NCI-H1105 treated with DMSO at 0.1 percent for 48 hours (cell line): ENCODE data around the gene SLC24A3.
A peak's percentile ranks its signal among the peaks of the same experiment; 100 is the strongest.

Experiments
- DNase-seq: peaks from one replicate; lab custom pipeline; 2025; lab: John Stamatoyannopoulos, UW

Gene SLC24A3

DNA sequence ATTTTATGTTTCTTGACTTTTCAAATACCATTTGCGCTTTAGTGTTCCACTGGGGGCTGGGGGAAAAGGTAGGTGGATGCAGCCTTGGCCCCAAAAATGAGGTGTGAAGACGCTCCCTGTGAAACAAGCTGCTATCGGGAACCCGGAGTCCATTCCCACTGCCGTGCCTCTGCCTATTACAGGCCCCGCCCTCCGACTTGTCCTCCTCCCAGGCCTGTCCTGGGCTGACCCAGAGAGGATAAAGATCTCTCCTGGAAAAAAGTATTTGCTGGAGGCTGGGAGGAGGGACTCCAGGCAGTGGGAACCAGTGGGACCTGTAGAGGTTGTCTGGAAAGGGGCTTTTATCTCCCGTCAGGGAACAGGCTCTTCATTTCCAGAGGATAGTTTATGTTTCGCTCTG is 215.0 kb downstream of the SLC24A3 start:
- DNase-seq, result no peak

DNA sequence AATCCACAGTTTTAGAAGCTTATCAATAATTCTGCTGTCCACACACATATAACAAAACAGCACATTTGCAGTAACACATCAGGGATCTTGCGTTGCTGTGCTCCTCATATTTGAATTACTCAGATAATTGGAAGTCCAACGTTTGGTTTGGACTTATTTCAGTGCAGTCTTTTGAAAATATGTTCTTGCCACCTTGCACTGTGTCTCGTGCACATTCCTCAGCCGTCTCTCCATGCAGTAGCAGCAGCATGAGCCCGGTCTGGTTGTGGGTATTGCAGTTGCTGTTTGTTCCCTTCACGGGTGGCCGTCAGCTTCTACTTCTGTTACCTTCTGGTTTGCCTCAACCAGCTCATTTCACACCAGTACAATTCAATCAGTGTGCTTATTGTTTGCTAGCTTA is 215.5 kb downstream of the SLC24A3 start:
- no peak for DNase-seq

DNA sequence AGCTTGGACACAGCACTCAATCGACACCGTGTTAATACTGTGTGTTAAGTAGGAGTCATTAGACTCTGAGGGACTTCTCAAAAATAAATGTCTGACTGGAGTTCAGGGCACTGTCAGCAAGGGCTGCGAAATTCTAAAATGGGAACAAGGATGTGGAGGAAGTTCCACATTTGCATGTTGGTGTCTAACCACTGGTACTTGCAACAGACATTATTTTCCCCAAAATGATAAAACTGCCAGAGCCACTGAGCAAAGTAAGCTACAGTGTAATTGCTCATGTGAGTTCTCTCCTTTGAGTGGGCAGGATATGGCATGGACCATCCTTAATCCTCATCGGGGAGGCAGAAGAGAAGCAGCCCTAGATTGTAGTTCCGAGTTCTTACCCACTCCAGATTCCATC is 215.9 kb downstream of the SLC24A3 start:
- DNase-seq, result no peak

DNA sequence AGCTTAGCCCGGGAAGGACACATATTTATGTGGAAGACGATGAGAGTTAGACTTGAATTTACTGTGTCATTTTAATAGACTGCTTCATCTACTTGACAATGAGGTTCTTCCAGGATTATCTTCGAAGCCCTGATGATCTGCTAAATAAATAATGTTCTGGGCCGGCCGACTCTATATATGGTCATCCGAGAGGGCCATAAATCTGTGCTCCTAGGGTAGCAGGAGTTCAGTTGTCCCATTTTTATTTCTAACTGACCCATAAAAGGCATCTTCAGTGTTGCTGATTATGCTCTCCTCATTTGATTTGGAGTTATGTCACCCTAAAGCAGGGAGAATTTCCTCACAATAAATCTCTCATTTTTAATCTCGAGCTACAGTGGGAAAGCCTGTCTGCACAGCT is 217.1 kb downstream of the SLC24A3 start:
- no peak for DNase-seq

DNA sequence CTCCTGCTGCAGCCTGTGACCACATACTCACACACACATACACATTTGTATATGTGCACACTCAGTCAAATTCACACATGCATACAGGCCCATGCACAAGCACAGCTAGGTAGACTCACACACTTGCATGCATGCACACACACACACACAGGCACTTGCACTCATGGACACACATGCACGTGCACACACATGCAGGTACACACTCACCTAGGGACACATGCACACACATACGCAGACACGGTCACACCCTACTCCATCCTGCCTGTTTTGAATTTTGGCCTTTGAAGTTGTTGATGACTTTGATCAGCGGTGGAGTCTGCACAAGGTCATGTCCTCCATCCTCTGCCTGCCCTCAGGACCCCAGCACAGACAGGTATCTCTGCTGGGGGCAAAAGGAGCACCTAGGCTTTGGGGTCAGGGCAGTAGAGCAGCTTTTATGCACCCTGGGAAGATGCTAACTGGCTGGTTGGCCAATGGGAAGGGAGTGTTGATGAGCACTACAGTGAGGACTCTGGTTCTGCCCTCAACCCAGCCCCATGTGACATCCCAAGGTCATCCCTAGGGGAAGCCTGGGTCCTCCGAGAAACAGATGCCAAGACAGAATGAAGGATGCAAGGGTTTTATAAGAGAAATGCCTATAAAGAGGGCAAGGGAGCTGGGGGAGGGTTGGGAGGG is 218.3 kb downstream of the SLC24A3 start:
- no peak for DNase-seq

DNA sequence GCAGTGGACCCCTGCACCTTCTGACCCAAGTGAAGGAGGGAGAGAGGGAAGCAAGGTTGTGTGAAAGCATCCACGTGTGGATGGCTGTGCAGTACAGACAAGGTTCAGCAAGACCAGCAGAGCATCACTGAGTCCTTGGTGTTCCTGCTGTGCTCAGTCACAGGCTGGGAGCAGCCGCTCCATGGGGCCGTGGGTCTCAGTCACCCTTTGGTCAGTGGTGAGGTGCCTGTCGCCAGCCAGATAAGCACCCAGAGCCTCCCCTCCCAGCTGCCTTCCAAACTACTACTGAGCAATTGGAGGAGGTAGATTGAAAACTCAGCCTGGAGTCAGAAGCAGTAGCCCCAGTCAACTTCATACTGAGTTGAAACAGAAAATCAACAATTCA is 218.9 kb downstream of the SLC24A3 start:
- DNase-seq, result no peak

DNA sequence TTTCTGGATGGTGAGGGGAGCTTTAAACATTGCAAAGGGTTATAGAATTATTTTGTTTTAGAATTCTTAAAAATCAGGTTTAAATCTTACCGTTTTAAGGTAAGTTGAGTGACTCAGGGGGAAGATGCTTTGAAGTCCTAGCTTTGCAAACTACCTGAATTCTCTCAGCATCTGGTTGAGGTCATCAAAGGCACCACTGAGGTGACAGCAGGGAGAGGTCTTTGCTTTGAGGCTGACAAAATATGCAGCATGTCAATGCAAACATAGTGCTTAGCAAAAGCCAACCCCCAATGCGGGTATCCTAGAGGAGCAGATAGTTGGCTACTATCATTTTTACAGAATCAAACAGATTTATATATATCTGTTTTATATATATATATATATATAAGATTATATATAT is 219.5 kb downstream of the SLC24A3 start:
- no peak for DNase-seq

DNA sequence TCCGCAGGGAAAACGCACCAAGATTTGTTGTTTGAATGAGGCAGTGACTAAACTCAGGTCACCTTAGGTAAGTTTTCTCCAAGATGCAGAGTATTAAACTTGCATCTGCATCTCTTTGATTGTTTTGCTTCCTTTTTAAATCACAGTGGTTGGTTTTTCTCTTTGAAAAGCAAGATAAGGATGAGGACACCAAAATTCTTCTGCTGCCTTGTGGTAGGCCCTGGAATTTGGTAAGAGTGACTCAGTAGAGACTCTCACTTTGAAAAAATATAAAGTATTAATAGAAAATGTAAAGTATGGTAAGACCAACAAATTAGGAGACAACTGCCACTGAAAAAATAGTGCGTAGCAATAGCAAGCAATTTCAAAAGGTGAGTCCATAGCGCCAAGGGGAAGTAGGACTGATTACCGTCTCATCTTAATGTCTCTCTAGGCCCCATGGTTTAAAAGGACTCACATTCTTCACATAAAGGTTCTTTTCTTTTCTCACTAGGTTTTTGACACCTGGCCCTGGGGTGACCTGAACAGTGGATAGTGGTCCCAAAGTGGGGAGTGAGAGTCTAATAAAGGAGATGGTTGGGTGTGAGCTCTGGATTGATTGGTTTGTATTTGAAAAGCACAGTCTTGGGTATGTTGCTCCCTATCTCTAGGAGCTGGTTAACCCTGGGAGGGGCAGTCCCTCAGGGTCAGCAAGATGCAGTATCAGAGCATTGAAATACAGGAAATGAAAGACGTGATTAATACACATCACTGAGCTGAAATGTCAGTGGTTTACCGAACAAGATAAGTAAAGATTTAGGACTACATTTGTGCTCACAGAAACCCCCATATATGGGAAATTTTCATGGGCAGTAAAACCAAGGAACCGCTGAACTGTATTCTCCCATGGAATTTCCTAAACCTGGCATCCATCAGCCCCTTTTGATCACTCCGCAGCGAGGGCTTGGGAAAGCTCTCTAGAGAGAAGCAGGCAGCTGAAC is 221.2 kb downstream of the SLC24A3 start:
- no peak for DNase-seq

DNA sequence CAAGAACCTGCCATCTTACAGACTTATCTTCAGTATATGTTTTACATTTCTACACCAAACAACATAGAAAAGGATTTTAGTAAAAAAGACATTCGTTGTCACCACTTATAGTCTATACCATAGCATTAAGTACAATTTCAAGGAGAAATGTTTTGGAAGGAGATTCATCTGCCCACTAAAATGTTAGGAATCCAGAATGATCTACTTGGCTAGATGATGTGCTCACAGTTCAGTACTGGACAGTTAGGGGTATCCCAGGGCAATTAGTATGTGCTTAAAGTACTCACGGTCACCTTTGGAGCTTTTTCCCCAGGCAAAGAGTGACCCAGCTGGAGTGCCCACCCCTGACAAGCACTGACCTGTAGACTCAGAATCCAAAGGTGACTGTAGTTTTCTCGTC is 222.9 kb downstream of the SLC24A3 start:
- DNase-seq, result no peak

DNA sequence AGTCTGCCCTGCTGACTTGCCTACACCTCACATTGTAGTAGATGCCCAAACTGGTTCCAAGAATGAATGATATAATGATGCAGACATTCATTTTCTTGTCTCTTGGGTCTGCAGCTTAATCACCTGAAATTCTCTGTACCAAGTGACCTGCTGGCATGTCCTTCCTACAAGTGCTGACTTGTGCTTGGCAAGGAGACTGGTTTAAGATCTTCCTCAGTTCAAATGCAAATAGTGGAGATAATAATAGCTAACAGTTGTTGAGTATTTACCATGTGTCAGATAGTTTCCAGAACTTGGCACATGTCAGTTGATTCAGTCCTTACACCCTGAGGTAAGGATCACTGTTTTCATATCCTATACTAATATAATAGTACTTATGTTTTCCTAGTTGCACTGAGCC is 223.4 kb downstream of the SLC24A3 start:
- DNase-seq, result no peak

DNA sequence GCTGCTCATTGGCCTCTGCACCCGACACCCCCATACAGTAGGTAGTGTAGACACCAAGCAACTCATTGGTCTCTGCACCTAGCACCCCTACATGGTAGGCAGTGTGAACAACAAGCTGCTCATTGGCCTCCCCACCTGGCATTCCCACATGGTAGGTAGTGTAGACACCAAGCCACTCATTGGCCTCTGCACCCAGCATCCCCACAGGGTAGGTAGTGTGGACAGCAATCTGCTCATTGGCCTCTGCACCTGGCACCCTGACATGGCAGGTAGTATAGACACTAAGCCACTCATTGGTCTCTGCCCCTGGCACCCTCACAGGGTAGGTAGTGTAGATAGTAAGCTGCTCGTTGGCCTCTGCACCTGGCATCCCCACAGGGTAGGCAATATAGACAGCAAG is 226.0 kb downstream of the SLC24A3 start:
- DNase-seq, result no peak

DNA sequence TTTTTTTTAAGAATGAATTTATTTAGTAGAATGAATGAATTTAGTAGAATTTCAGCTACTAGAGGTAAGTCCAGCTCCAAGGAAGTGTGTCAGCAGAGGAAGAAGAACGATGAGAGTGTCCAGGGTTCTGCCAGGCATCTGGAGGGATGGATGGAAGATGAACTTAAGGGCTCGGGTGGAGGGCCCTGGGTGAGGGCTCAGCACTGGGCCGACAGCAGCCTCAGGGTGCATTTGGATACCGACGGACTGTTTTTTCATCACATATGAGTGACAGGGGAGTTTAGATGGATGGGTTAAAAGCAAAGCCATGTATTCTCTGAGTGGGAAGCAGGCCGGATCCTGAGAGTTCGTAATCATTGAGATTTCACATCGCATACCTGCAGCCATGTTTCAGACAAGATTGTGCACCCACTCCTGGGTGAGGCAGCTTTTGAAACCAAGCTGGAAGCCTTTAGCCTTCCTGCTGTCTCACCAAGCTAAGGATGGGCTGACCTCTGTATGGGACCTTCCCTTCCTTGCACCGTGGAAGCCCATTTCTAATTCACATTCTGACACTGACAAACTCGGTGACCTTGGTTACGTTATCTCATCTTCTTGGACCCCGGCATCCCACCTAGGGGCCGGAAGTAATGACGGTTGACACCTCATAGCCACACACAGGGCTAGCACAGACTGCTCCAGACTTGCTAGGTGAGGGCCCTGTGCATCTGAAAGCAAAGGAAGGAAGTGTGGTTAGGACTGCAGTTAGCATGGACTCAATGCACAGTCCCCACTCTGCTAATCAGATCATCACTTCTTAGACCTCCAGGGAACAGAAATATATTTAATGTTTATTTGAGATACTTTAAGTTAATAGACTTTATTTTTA is 228.5 kb downstream of the SLC24A3 start:
- DNase-seq, result no peak

DNA sequence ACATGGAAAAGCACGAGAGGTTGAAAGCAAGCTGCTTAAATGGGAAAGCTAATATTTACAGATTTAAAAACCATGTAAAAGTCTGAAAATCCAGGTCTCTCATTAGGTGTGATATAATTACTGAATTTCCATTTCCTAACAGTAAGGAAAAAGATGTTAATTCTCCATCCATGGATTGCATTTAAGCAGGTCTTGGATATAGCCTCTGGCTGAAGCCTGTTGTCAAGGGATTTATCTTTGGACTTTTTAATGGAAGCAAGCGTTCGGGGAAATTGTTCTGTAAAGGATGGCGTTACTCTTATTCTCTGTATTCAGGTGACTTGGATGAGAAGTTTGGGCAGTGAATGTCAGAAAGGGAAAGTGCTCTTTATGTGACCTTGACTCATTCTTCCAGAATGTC is 233.8 kb downstream of the SLC24A3 start:
- no peak for DNase-seq

DNA sequence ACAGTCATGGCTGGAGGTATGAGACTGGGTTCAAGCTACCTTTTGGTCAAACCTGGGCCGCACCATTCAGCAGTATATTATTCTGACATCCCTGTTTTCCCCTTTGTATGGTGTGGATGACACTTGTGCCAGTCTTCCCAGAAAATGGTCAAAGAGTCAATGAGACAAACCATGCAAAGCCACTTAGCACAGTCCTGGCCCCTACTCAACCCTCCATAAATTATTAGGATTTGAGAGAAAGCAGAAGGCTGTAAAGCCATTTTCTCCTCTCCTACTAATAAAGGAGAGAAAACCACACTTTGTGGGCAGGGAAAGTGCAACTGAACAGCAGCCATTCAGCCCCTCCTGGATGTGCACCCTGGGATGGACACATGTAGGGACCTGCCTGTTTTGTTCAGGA is 236.2 kb downstream of the SLC24A3 start:
- DNase-seq, result no peak

DNA sequence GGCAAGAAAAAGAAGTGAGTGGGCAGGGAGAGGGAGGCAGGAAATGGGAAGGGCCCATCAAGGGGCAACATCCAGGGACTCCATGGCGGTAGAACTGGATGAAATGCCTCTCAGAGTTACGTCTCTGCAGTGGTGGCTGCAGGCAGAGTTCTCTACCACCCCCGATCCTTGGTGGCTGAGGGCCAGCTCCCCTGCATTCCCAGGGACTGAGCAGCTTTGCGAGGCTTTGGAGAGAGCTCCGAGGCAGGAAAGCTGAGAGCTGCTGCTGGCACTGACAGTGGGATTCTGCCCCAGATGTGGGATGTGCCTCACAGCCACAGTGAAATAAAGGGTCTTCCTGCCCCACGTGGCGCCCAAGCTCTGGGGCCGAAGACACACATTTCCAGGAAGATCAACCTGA is 236.6 kb downstream of the SLC24A3 start:
- peak; percentile 30 for DNase-seq

DNA sequence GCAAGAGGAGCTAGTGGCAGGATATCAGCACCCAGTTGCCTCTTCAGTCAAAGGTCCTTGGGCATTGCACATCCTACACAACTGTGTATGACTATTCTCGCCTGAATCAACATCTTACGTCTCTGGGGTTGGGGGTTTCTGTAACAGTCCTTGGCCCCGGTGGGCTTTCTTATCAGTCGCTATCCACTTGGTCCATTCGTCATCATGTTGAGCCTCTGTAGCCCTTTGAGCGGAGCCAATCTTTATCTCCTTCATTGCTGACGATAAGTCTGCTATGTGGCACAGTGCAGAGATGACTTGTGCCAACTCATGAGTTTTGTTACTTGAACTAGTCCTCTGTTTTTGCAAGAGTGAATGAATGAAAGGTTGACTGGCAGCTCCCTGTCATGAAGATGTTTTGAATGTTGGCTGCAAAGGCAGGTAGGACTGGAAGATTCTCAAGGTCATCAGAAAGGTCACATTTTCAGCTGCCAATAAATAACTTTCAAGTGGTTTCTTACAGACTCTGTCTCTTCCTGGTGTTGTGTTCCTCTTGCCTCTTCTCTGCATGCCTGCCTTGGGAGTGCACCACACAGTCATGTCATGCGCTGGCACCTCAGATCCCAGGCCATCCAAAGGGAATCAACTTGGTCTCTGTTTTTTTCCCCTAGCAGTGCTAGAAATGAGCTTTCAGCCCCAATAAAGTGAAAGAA is 238.9 kb downstream of the SLC24A3 start:
- no peak for DNase-seq

DNA sequence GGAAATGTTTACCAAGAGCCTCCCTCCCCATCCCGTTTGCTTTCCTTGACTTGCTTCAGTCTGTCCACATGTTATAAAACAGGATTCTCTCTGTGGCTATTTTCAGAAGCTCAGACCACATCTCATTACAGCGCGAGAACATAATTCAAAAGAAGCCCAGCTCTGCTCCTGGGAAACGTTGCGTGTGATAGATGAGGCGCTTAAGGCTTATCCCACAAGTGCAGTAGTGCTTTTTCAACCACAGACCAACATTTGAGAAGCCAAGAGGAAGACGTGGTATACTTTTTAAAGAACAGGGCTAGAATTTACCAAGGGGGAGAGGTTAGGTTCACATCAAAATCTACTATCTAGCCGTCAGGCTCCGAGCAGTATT is 239.5 kb downstream of the SLC24A3 start:
- no peak for DNase-seq

DNA sequence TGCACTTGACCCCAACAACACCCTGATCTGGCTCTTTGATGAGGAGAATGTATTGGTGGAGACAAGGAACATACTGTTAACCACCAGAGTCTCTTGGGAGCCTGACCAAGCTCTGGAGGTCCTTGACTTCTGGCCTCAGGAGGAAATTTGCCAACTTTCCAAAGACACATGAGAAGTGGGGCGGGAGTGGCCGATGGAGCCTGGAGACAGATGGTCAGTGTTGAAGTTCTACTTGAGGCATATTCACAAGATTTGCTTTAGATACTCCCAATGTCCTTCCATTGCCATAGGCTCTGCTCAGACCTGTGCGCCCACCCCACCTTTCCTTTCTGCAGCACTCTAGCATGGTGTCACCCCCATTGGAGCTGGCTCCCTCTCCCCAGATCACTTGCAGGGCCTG is 241.0 kb downstream of the SLC24A3 start:
- DNase-seq, result no peak

DNA sequence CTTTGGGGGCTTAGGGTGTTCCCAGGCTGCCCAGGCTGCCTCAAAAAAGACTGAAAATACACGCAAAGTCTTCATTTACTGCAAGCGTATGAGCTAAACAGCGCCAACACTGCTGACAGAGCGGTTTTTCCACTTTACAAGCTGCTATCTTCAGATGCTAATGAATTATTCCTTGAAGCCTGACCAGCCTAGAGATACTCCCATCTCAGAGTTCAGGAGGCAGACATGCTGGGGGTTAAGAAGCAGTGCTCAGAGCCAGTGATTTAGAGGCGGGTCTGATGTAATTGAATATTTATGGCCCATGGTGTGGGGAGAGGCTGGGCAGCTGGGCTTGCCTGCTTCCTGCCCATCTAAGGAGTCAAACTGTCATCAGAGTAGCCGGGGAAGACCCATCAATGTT is 241.4 kb downstream of the SLC24A3 start:
- DNase-seq, result no peak

DNA sequence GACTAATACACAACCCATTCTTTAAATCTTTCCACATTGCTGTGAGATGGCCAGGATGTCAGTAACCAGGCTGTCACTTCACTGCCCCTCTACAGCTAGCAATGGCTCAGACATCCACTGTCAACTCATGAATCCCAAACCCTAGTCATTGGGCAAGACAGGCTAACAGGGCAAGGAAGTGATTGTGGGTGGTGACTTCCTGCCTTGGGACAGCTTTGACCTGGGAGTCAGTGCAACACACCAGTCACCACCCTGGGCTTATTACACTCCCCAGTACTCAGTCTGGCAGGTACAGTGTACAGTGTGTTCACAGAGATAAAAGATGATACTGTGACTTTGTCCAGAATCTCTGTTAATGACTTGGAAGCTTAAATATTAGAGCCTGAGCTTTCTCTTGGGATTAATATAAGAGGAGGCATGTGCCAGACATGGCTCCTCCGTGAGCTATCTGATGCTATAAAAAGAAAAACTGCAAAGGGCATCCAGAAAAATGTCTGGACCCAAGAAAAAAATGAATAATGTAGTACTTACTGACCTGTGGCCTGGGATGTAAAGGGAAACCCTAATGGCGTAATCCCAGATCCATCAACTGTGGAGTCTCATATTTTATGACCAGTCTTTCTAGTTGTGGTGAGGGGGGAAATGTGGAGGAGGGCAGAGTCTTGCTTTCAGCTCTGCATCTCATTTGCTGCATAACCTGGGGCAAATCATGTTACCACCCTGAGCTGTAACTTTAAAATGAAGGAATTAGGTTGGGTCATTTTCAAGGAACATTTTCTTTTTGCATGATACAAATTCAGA is 244.4 kb downstream of the SLC24A3 start:
- DNase-seq, result no peak

DNA sequence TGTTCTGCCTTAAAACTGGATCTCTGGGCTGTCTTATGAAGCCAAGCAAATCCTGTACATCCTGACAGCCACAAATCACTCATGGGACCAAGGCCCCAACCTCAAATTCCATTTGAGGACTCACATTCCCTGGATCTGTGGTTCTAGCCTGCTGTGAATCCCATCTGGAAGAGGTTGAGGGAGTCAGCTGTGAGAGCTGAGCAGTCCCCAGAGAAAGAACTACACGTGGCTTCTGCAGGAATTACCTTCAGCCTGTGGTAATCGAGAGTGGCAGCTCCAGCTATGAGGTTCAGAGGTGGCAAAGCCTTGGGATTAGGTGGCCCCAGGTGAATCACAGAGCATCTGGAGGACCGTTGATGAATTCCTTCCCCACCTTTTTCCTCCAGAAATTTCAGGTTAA is 245.2 kb downstream of the SLC24A3 start:
- no peak for DNase-seq
